Upper lobe of left lung (tissue), 6 donors: Measurements from ENCODE around the gene PI16. TPM values are rescaled to one million over a fixed set of nuclear protein-coding genes. Genes with fewer than 3 reads are reported as not detected.

Experiments
- ATAC-seq, 2 donors: fragments of 200-7000 bp; cut with Tn5 transposase; one replicate each; pipeline ENCODE4 v1.9.1; 2022; ENCODE audit warnings: mild to moderate bottlenecking in 2 of 2, moderate library complexity in 2 of 2; ENCODE audit not compliant: low FRiP score in 2 of 2
- DNase-seq, 2 donors: peaks; one replicate each; pipeline ENCODE4 v3.0.0-alpha.2; 2019 to 2020
- H3K27ac ChIP-seq, 4 donors: fragments of 200-600 bp; sonication (generic); one replicate each; pipeline ENCODE4 v1.5.1; 2016 to 2019
- H3K27me3 ChIP-seq, 4 donors: fragments of 200-600 bp; sonication (generic); one replicate each; pipeline ENCODE4 v1.5.1; 2017 to 2019
- H3K36me3 ChIP-seq, 4 donors: fragments of 200-600 bp; sonication (generic); one replicate each; pipeline ENCODE4 v1.5.1; 2016 to 2019
- H3K4me1 ChIP-seq, 4 donors: fragments of 200-600 bp; sonication (generic); one replicate each; pipeline ENCODE4 v1.5.1; 2018 to 2019
- H3K4me3 ChIP-seq, 4 donors: fragments of 200-600 bp; sonication (generic); one replicate each; pipeline ENCODE4 v1.5.1; 2017 to 2019; ENCODE audit warnings: mild to moderate bottlenecking in 2 of 4, moderate library complexity in 1 of 4
- H3K9me3 ChIP-seq, 4 donors: fragments of 200-600 bp; sonication (generic); one replicate each; pipeline ENCODE4 v1.5.1; 2018 to 2019
- EP300 ChIP-seq, 4 donors: sonication (generic); formaldehyde crosslinking; IDR thresholded peaks; one replicate each; pipeline ENCODE4 v1.5.1; 2017; ENCODE audit warnings: antibody characterized with exemption in 4 of 4, control low read depth in 2 of 4
- POLR2A ChIP-seq, 4 donors: fragments of 450-650 bp; IDR thresholded peaks; one replicate each; pipeline ENCODE4 v1.5.1; 2016 to 2017; ENCODE audit warnings: antibody characterized with exemption in 4 of 4, mild to moderate bottlenecking in 2 of 4
- POLR2AphosphoS5 ChIP-seq, 2 donors: sonication (generic); formaldehyde crosslinking; IDR thresholded peaks; one replicate each; pipeline ENCODE4 v1.5.1; 2017; ENCODE audit warnings: antibody characterized with exemption in 2 of 2
- WGBS, 2 donors: methylation state at CpG; one replicate each; pipeline ENCODE4 v1.1.5; 2017 to 2018; 5-methylcytosine and 5-hydroxymethylcytosine counted together
- total RNA-seq, 6 donors: library from RNA; depleted of rRNA in 4 of 6; stranded (reverse); fragments of >200 nt in 4 of 6; gene quantifications; one replicate each; pipeline versions ENCODE4 v1.1.0 to v1.2.1, GENCODE V29; 2016 to 2021
- TF ChIP-seq, protein P1 (sequence below), 6 experiments: fragments of 450-650 bp in 4 of 6; fragments of 200-600 bp in 2 of 6; sonication (generic) in 2 of 6; IDR thresholded peaks; one replicate each; pipeline ENCODE4 v1.5.1; 2016 to 2019; ENCODE audit warnings: antibody characterized with exemption in 6 of 6
- donor health status: DM: no; HTN: no; CAD: no; lungs with moderate emphysema.
- donor health status: DM: no; HTN: yes; CAD: no; lungs with severe emphysema.

PI16 gene, protein sequence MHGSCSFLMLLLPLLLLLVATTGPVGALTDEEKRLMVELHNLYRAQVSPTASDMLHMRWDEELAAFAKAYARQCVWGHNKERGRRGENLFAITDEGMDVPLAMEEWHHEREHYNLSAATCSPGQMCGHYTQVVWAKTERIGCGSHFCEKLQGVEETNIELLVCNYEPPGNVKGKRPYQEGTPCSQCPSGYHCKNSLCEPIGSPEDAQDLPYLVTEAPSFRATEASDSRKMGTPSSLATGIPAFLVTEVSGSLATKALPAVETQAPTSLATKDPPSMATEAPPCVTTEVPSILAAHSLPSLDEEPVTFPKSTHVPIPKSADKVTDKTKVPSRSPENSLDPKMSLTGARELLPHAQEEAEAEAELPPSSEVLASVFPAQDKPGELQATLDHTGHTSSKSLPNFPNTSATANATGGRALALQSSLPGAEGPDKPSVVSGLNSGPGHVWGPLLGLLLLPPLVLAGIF
- 10 to 100 TPM in 1 of 6 donors, 1 to 10 TPM in 3, under 1 TPM in 1, not detected in 1; 0.44 to 78.9 (median 4.7) TPM for total RNA-seq

DNA sequence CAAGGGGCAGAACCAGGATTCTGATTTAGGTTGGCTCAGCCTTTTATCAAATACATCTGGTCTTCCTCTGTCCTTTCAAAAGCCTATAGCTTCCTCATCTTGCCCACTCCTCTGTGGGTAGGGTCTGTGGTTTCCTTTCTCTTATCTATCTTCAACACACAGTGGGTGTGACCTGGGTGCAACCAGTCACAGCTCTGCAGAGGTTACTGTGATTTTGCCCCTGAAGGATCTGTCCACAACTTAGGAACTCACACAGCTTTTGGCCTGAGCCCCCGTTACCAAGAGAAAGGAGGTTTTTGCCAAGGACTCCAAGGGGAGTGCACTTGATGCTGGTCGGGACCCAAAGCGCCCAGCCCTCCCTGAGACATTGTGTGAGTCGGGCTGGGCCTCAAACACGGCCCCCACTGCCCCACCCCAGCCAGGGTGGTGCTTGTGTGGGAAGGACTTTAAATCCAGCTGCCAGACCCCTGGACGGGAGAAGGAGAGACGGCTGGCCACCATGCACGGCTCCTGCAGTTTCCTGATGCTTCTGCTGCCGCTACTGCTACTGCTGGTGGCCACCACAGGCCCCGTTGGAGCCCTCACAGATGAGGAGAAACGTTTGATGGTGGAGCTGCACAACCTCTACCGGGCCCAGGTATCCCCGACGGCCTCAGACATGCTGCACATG lies at the start of gene PI16:
TSS of gene PI16 (plus strand) at position 477 of the 670 bp plus-strand sequence. CDS start at position 500, 23 bp downstream.
- ATAC-seq (peak in 1 of 2 donors; percentile 78), DNase-seq (peak in 1 of 2 donors; percentile 15)
- H3K9me3 ChIP-seq = no peaks in the 10 kb centered on the region
- TF ChIP-seq POLR2AphosphoS5 (IDR thresholded peaks at IDR 0.05) = no peak
- TF ChIP-seq, protein P1, sequence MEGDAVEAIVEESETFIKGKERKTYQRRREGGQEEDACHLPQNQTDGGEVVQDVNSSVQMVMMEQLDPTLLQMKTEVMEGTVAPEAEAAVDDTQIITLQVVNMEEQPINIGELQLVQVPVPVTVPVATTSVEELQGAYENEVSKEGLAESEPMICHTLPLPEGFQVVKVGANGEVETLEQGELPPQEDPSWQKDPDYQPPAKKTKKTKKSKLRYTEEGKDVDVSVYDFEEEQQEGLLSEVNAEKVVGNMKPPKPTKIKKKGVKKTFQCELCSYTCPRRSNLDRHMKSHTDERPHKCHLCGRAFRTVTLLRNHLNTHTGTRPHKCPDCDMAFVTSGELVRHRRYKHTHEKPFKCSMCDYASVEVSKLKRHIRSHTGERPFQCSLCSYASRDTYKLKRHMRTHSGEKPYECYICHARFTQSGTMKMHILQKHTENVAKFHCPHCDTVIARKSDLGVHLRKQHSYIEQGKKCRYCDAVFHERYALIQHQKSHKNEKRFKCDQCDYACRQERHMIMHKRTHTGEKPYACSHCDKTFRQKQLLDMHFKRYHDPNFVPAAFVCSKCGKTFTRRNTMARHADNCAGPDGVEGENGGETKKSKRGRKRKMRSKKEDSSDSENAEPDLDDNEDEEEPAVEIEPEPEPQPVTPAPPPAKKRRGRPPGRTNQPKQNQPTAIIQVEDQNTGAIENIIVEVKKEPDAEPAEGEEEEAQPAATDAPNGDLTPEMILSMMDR (IDR thresholded peaks at IDR 0.05) = no peak
- no peak for TF ChIP-seq POLR2A (IDR thresholded peaks at IDR 0.05)
- TF ChIP-seq EP300 (IDR thresholded peaks at IDR 0.05) = no peak
- H3K4me1 ChIP-seq = no peaks in the 10 kb centered on the region
- no peak within 1 kb of the TSS for H3K4me3 ChIP-seq
- no peaks in the 10 kb centered on the region for H3K27me3 ChIP-seq
- no peak within 1 kb of the TSS for H3K27ac ChIP-seq
- 63 to 73% methylated on average over 10 to 14 of the region's 14 CpGs for WGBS, 2 donors
- H3K36me3 ChIP-seq = no peaks in the 10 kb centered on the region

DNA sequence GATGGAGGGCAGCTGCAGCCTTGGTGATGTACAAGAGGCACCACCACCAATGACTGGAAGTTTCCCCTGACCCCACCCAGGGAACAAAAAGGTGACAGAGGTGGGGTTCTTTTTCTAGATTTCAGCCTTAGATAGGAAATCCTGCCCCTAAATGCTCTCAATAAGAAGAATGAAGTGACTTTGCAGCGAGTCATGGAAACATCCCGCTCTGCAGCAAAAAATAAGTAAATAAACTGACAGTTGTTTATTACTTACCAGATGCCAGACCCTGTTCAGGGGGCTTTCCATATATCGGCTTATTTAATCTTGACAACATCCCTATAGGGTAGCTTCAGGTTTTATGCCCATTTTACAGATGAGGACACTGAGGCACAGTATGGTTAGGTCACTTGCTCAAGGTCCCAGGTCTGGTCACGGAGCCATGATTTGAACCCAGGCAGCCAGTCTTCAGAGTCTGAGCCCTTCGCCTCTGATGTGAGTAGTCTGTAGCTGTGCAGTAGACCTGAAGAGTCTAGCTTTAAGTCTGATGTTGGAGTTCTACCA lies 49.6 kb upstream of the PI16 start:
- Histone ChIP-seq H3K36me3 (peaks cover 19 to 75% (median 32%) of the 10 kb centered on the region in 4 donors), H3K27me3 (no peaks in the 10 kb centered on the region), H3K4me1 (peaks cover 8 to 33% (median 24%) of the 10 kb centered on the region in 4 donors), H3K27ac (no peak overlapping the region), H3K9me3 (no peaks in the 10 kb centered on the region), H3K4me3 (no peak overlapping the region)
- no peak for DNase-seq
- no peak for ATAC-seq
- WGBS, 2 donors = 96% methylated on average over 4 to 5 of the region's 5 CpGs
- TF ChIP-seq, protein P1 (IDR thresholded peaks at IDR 0.05) = no peak
- no peak for TF ChIP-seq POLR2AphosphoS5 (IDR thresholded peaks at IDR 0.05)
- no peak for TF ChIP-seq POLR2A (IDR thresholded peaks at IDR 0.05)
- TF ChIP-seq EP300 (IDR thresholded peaks at IDR 0.05) = no peak

DNA sequence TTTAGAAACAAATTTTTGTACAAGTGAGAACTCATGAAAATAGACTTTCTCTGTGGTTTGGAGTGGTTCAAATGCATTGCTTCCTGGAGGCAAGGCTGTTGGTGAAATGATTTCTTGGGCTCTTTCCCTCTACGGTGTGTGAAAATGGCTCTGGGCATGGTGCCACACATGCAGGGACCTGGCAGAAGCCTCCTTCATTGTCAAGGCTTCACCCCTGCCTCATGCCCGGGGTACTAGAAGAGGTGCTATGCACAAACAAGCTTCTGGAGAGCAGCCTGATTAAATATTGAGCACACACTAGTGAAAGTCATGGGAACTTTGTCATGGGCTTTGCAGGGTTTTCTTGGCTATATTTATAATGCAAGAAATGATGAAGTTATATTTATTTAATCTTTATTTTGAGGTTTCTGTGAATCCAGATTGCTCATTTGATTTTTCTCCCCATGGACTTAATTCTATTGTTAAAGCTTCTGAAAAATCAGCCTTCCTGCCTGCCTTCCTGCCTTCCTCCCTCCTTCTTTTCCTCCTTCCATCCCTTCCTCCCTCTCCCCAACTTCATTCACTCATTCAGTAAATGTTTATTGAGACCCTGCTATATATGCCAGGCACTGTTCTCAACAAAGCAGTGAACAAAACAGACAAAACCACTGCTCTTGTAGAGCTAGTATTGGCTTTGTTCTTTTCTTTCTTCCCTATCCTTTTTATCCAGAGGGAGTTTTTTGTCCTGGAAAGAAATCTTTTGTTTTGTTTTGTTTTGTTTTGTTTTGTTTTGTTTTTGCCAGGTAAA lies 47.8 kb upstream of the PI16 start:
- Histone ChIP-seq H3K9me3 (no peaks in the 10 kb centered on the region), H3K27me3 (no peaks in the 10 kb centered on the region), H3K27ac (peak overlapping the region in 3 of 4 donors; percentile 47 to 61 (median 55)), H3K36me3 (peaks cover 12 to 65% (median 20%) of the 10 kb centered on the region in 4 donors), H3K4me3 (no peak overlapping the region), H3K4me1 (peaks cover 8 to 33% (median 24%) of the 10 kb centered on the region in 4 donors)
- 8 to 34% methylated on average over 2 of the region's 2 CpGs for WGBS, 2 donors
- ATAC-seq (peak; percentile 35 to 85), DNase-seq (peak in 1 of 2 donors; percentile 82)
- TF ChIP-seq EP300 (IDR thresholded peaks at IDR 0.05) = peak in 1 of 4 donors; percentile 17
- TF ChIP-seq, protein P1 (IDR thresholded peaks at IDR 0.05) = no peak
- no peak for TF ChIP-seq POLR2AphosphoS5 (IDR thresholded peaks at IDR 0.05)

DNA sequence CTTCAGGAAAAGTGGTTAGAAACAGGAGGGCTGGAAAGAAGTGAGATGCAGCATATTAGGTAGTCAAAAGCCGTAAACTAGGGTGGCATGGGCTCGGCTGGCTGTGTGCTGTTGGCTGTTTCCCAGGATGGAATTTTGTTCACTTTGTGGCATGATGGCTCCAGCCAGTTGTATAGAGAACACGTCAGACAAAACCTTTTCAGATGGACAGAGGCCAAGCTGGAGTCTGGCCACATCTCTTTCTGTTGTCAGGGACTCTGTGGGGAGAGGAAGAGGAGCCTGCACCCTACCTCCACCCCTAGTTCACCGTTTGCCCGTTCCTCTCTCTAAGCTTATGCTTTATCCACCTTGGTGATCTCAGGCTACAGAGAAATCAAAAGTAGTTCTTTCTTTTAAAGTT lies 46.8 kb upstream of the PI16 start:
- 30 to 34% methylated on average over 5 of the region's 5 CpGs for WGBS, 2 donors
- peaks cover 4 to 59% (median 14%) of the 10 kb centered on the region in 4 donors for H3K36me3 ChIP-seq

More for the DNA sequence above, 46.8 kb upstream of the PI16 start:
- H3K9me3 ChIP-seq = no peaks in the 10 kb centered on the region
- H3K4me3 ChIP-seq = no peak overlapping the region
- peaks cover 8 to 41% (median 27%) of the 10 kb centered on the region in 4 donors for H3K4me1 ChIP-seq
- no peak for ATAC-seq
- H3K27me3 ChIP-seq = no peaks in the 10 kb centered on the region
- TF ChIP-seq POLR2A (IDR thresholded peaks at IDR 0.05) = no peak
- TF ChIP-seq EP300 (IDR thresholded peaks at IDR 0.05) = no peak
- TF ChIP-seq POLR2AphosphoS5 (IDR thresholded peaks at IDR 0.05) = no peak
- TF ChIP-seq, protein P1 (IDR thresholded peaks at IDR 0.05) = no peak
- peak in 1 of 2 donors; percentile 58 for DNase-seq
- H3K27ac ChIP-seq = peak overlapping the region in 3 of 4 donors; percentile 47 to 61 (median 55)
